CMK (cell line): ENCODE results near the gene TMEM72.

Experiments
- DNase-seq: peaks from one replicate; pipeline ENCODE4 v3.0.0-alpha.2; 2010; ENCODE audit warnings: low read depth

The TMEM72 gene

DNA sequence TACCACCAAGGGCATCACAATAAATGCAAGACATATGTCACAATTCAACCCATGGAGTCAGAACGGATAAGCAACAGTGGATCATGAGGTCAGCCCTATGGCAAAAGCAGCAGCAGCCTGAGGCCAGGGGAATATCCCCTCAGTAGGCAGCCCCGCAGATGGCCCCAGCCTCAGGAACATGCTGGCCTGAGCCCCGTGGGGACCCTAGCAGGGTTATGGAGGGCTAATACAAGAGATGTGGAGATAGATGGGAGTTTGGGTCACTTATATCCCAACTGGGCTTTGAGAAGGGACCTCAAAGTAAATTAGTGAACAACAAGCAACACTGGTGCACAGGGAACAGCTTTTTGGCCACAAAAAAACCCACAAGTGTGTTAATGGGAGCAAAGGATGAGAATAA lies 9.1 kb downstream of the TMEM72 start:
- DNase-seq: no peak

GRCh38 chr10:44921061-44921460 lies 9.9 kb downstream of the TMEM72 start:
- no peak for DNase-seq

GRCh38 chr10:44921506-44921905 lies 10.4 kb downstream of the TMEM72 start:
- no peak for DNase-seq

- DNase-seq: no peak
Observed at GRCh38 chr10:44922021-44922420, 10.9 kb downstream of the TMEM72 start.

GRCh38 chr10:44922796-44923545 lies 11.8 kb downstream of the TMEM72 start:
- DNase-seq: no peak

GRCh38 chr10:44923611-44924010 lies 12.5 kb downstream of the TMEM72 start:
- DNase-seq: no peak

DNA sequence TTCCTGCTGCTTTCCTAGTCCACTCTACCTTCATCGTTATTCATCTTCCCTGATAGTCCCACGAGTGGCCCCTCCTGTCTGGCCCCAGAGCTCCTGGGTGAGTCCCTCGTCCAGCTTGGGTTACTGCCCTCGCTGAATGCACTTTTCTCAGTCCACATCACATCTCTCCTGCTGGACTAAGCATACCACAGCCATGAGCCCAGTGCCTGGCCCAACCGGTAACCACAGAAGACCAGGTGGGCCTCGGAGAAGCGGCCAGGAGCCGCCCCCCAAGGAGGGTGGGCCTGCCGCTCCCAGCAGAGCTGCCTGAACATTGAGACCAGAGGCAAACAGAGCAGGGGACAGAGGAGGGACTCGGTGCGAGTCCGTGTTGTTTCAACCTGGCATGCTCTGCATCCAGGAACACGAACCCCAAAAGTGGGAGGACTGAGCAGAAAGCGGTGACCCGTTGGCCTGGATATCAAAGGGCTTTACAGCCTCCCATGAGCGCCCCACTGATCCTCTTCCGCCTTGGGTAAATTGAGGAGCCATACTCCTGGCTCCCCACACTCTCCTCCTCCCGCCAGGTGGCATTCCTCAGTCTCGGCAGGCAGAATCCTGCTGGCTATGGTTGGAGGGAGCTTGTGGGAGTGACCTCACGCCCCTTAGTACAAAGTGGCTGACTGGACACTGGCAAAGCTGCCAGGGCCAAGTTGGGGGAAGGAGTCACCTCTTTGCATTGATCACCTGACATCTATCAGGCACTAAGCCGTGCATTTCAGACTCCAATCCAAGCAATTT lies 13.3 kb downstream of the TMEM72 start:
- no peak for DNase-seq

DNA sequence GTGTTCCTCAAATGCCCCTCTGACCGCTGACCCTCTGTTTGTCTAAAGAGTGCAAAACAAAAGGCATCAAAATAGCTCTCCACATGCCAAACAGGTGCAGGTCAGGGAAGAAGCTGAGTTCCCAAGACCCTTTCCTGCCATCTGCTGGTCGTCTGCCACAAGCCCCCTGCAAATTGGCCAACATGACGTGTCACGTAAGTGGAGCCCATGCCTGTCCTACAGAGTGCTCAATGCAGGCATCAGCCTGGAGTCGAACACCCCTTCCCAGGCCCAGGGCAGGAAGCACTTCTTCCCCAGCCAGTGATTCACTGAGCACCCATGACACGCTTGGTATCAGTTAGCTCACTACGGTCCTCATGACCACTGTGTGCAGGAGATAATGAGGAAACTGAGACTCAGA lies 14.1 kb downstream of the TMEM72 start:
- peak; percentile 45 for DNase-seq

DNA sequence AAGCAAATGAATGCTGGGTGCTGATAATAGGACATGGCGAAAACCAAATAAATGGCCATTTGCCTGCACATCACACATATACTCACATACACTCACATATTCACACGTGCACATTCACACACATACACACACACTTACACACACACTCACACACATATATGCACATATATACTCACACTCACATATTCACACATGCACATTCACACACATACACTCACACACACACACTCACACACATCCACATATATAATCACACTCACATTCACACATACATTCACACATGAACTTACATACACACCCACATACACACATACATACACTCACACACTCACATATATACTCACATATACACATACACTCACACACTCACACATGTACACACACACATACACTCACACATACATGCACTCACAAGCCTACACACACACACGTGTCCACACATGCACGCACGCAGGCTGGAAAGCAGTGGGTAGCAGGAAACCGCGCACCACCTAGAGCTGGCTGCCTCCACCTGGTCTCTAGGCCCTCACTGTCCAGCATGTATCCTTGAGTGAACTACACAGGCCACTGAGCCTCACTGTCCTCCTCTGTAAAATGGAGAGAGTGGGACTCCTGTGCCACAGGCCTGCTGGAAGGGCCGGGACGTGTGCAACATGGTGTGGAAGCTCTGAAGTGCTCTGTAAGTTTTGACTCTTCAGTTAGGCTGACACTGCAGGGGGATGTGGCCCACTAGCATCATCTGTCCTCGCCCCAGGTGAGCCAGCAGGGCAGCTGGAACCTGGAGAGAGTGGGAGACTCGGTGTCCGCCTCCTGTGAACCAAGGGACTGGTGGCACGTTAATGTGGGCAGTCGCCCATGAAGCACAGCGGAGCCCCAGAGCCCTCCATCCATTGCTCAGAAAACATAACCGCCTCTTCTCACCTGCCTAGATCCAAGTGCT lies 14.9 kb downstream of the TMEM72 start:
- no peak for DNase-seq

- DNase-seq: no peak
Observed at GRCh38 chr10:44926751-44927351, 15.7 kb downstream of the TMEM72 start.

DNA sequence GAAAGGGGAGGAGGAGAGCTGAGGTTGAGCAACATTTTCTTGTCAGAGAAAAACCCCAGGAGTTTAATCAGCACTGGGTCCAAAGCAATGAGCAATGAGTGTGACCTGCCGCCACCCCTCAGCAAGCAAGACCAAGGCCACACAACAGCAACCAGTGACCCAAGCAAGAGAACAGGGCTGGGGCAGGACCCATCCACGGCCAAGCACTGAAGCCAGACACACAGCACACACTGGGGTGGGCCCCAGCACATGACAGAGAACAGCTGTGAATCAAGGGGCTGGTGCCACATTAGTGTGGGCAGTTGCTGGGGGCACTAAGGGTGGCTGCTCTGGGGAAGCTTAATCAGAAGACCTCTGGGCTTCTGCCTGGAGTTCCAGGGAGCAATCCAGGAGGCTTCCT lies 16.2 kb downstream of the TMEM72 start:
- no peak for DNase-seq

DNA sequence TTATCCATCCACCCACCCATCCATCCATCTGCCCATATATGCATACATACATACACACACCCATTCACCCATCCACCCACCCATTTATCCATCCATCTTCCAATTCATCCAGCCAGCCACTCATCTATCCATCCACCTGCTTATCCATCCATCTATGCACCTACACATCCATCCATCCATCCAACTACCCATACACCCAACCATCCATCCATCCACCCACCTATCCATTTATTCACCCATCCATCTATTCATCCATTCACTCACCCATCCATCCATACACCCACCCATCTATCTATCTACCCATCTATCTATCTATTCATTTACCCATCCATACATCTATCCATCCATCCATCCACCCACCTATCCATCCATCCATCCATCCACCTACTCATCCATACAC lies 17.3 kb downstream of the TMEM72 start:
- no peak for DNase-seq

DNA sequence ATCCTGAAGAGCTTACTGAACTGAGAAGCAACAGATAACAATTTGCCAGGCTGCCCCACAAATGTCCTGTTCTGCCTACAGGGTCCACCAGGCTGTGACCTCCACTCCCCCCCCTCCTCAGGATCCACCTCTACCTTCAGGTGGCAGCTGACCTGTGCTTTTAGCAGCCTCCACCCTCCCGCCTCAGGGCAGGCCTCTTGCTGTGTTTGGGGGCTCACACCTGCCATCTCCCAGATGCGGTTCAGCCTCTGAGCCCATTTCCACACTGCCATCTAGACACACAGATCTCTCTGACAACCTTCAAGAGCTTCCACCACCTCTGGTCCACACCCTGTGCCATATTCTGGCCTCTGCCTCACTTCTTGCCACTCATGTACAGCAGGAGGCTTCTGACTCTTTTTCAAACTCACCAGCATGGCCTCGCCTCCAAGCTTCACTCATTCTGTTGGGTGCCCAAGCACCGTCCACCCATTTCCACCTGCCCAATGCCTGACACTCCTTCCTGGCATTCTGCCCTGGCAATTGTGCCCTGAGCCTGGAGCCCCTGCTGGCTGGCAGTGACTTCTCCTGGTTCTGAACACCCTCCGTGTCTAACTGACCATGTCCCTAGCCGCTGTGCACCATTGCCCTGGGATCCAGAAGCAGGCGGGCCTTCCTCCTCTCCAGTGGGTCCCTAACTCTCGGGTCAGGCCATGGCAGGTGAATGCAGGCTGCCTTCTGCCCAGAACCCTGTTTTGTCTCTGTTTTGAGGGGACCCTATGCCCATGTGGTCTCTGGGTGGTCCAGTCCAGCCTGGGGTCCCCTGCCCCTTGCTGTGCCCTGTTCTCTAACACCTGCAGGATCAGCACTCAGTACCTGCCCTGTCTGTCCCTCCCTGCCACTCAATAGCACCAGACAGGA lies 18.5 kb downstream of the TMEM72 start:
- DNase-seq: no peak

DNA sequence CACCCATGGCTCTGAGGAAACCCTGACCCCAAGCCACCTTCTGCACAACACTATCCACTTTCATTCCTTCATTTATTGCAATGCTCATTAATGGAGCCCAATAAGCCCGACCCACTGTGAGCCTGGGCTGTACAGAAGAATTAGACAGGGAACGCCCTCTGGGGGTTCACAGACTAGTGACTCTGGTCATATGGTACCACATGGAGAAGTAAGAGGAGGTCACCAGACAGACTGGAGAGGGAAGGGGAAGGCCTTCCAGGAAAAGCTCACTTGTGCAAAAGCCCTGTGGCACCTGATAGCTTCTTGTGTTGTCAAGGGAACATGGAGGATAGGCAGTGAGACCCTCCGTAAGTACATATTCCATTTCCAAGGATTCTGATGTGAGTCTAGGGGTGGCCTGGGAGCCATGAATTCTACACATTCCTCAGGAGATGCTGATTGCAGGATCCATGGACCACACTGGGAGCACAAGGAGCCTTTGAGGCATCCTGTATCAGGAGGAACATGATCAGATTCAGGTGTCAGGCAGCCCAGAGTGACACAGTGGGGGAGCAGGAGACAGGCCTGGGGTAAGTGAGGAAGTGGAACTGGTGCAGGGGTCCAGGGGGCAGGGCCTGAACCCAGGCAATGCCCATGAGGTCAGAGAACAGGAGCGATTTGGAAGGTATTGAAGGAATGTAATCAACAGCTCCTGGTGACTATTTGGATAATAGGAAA lies 19.9 kb downstream of the TMEM72 start:
- DNase-seq: no peak

DNA sequence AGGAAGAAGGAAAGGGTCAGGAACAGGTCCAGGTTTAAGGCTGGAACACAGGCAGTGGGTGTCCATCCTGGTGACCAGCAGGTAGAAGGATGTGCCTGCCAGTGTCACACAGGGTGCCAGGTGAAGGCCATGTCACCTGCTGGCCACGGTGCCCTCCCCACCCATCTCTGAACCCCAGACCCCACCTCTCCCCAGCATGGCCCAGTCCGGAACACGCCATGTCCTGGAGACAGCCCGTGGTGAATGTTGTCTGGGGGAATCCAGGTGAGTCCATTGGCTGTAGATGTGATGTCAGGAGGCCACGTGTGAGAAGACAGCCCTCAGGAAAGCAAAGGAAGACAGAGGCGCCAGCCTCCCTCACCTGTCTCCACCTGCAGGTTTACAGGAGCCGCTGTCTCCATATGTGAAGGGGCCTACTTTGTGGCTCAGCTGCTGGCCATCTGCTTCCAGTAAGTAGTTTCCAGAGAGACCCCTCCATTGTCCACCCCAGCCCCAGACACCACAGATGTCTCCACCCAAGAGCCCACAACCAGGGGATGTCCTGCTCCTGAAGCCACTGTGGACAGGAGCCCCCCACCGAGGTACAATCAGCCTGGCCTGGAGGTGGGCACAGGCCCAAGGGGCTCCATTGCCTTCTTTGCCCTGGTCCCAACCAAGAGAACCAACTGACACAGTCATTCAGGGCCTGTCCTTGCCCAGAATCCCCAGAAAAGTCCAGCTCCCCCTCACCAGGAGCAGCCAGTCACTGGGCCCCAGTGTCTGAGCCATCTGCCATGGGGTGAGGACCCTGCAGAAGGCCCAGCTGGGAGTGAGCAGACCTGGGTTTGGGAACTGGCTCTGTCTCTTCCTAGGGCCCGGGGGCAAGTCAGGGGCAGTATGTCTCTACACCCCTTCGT lies 20.7 kb downstream of the TMEM72 start:
- no peak for DNase-seq

DNA sequence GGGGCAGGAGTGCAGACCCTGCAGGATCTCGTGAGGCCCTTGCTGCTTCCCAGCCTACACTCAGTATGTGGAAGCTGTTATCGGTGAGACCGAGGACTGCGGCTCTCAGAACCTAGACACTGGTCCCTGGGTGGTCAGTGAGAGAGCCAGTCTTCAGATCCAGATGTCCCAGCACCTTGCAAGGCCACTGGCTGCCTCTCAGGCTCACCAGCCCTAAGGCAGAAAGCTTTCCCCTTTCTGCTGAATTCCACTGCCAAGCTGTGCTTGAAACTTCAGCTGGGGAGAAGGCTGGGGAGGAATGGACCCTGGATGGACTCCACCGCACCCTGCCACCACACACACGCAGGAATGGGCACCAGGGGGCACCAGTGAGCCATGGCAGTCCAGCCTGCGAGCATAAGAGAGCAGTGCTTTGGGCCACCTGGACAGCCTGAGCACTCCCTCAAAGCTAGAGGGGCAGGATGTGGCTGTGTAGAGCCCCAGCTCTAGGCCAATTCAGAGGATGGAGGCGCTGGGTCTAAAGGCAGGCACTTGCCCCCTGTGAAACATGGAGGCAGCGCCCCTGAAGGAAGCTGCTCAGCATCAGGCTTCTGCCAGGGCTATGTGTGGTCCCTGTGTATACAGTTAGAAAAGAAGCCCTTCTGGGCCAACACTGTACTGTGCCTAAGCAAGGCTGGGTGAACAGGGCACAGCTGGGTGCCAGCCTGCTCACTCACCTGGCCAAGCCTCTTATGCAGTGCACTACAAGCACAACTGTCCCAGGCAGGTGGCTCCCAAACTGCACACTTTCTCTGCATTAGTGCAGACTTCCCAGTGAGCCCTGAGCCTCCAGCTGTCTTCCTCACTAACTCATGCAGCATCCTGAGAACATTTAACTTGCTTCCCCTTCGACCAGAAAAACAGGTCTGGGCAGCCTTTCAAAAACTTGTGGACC lies 21.6 kb downstream of the TMEM72 start:
- DNase-seq: peak; percentile 68

GRCh38 chr10:44933451-44934321 lies 22.5 kb downstream of the TMEM72 start:
- DNase-seq: no peak
